HEK293 (cell line): ENCODE measurements around the gene ADAMTSL4.

Source experiments
- ATF2 ChIP-seq: fragments of 450-650 bp; formaldehyde crosslinking; IDR thresholded peaks from 2 replicates; pipeline ENCODE4 v1.5.1; 2016; ENCODE audit warnings: missing biosample characterization, missing genetic modification characterization, low read depth
- BCL11A ChIP-seq: fragments of 450-650 bp; formaldehyde crosslinking; IDR thresholded peaks from 2 replicates; pipeline ENCODE4 v1.5.1; 2016; ENCODE audit warnings: low read depth, missing biosample characterization, missing genetic modification characterization
- GLIS2 ChIP-seq: fragments of 450-650 bp; formaldehyde crosslinking; IDR thresholded peaks from 2 replicates; pipeline ENCODE4 v1.5.1; 2016; ENCODE audit warnings: missing biosample characterization, missing genetic modification characterization
- HIC1 ChIP-seq: fragments of 450-650 bp; formaldehyde crosslinking; IDR thresholded peaks from 2 replicates; pipeline ENCODE4 v1.5.1; 2016; ENCODE audit warnings: missing biosample characterization, missing genetic modification characterization
- KLF9 ChIP-seq: fragments of 450-650 bp; formaldehyde crosslinking; IDR thresholded peaks from 2 replicates; pipeline ENCODE4 v1.5.1; 2016; ENCODE audit warnings: missing biosample characterization, missing genetic modification characterization, low read depth
- SCRT2 ChIP-seq: fragments of 450-650 bp; formaldehyde crosslinking; IDR thresholded peaks from 2 replicates; pipeline ENCODE4 v1.5.1; 2016; ENCODE audit warnings: missing biosample characterization, missing genetic modification characterization
- TRIM28 ChIP-seq: IDR thresholded peaks from 2 replicates; pipeline ENCODE4 v1.6.1; 2011; ENCODE audit warnings: low read length, control low read depth, borderline replicate concordance
- YY2 ChIP-seq: fragments of 450-650 bp; formaldehyde crosslinking; IDR thresholded peaks from 2 replicates; pipeline ENCODE4 v1.5.1; 2016; ENCODE audit warnings: missing biosample characterization, missing genetic modification characterization
- ZBTB11 ChIP-seq: fragments of 450-650 bp; formaldehyde crosslinking; conservative IDR thresholded peaks from 2 replicates; pipeline ENCODE4 v1.5.1; 2016; ENCODE audit warnings: low read depth, missing biosample characterization, missing genetic modification characterization
- ZBTB48 ChIP-seq: fragments of 450-650 bp; formaldehyde crosslinking; IDR thresholded peaks from 2 replicates; pipeline ENCODE4 v1.5.1; 2016; ENCODE audit warnings: missing biosample characterization, missing genetic modification characterization
- ZBTB8A ChIP-seq: fragments of 450-650 bp; formaldehyde crosslinking; IDR thresholded peaks from 2 replicates; pipeline ENCODE4 v1.5.1; 2016; ENCODE audit warnings: missing biosample characterization, missing genetic modification characterization
- ZEB2 ChIP-seq: fragments of 450-650 bp; formaldehyde crosslinking; IDR thresholded peaks from 2 replicates; pipeline ENCODE4 v1.5.1; 2016; ENCODE audit warnings: missing biosample characterization, missing genetic modification characterization
- ZFP3 ChIP-seq: fragments of 450-650 bp; formaldehyde crosslinking; IDR thresholded peaks from 2 replicates; pipeline ENCODE4 v1.5.1; 2016; ENCODE audit warnings: low read depth, missing biosample characterization, missing genetic modification characterization
- ZFP69B ChIP-seq: fragments of 450-650 bp; formaldehyde crosslinking; IDR thresholded peaks from 2 replicates; pipeline ENCODE4 v1.5.1; 2016; ENCODE audit warnings: missing biosample characterization, missing genetic modification characterization
- ZNF2 ChIP-seq: fragments of 450-650 bp; formaldehyde crosslinking; IDR thresholded peaks from 2 replicates; pipeline ENCODE4 v1.5.1; 2016; ENCODE audit warnings: missing biosample characterization, missing genetic modification characterization
- ZNF214 ChIP-seq: fragments of 450-650 bp; formaldehyde crosslinking; IDR thresholded peaks from 2 replicates; pipeline ENCODE4 v1.5.1; 2017; ENCODE audit warnings: missing biosample characterization, mild to moderate bottlenecking, missing genetic modification characterization, borderline replicate concordance
- ZNF223 ChIP-seq: fragments of 450-650 bp; formaldehyde crosslinking; IDR thresholded peaks from 2 replicates; pipeline ENCODE4 v1.5.1; 2016; ENCODE audit warnings: missing biosample characterization, missing genetic modification characterization
- ZNF23 ChIP-seq: fragments of 450-650 bp; formaldehyde crosslinking; IDR thresholded peaks from 2 replicates; pipeline ENCODE4 v1.5.1; 2016; ENCODE audit warnings: missing biosample characterization, missing genetic modification characterization, borderline replicate concordance
- ZNF248 ChIP-seq: fragments of 450-650 bp; formaldehyde crosslinking; IDR thresholded peaks from 2 replicates; pipeline ENCODE4 v1.5.1; 2017; ENCODE audit warnings: missing biosample characterization, missing genetic modification characterization
- ZNF302 ChIP-seq: fragments of 450-650 bp; formaldehyde crosslinking; IDR thresholded peaks from 2 replicates; pipeline ENCODE4 v1.5.1; 2016; ENCODE audit warnings: missing biosample characterization, missing genetic modification characterization, low read depth
- ZNF335 ChIP-seq: fragments of 450-650 bp; formaldehyde crosslinking; conservative IDR thresholded peaks from 2 replicates; pipeline ENCODE4 v1.5.1; 2016; ENCODE audit warnings: missing biosample characterization, missing genetic modification characterization
- ZNF366 ChIP-seq: fragments of 450-650 bp; formaldehyde crosslinking; conservative IDR thresholded peaks from 2 replicates; pipeline ENCODE4 v1.5.1; 2016; ENCODE audit warnings: missing biosample characterization, missing genetic modification characterization
- ZNF37A ChIP-seq: fragments of 450-650 bp; IDR thresholded peaks from 2 replicates; pipeline ENCODE4 v1.5.1; 2018; ENCODE audit warnings: missing biosample characterization, missing genetic modification characterization
- ZNF394 ChIP-seq: fragments of 450-650 bp; formaldehyde crosslinking; IDR thresholded peaks from 2 replicates; pipeline ENCODE4 v1.5.1; 2016; ENCODE audit warnings: missing biosample characterization, missing genetic modification characterization, mild to moderate bottlenecking, moderate library complexity, borderline replicate concordance
- ZNF416 ChIP-seq: fragments of 450-650 bp; formaldehyde crosslinking; IDR thresholded peaks from 2 replicates; pipeline ENCODE4 v1.5.1; 2016; ENCODE audit warnings: missing biosample characterization, missing genetic modification characterization
- ZNF449 ChIP-seq: fragments of 450-650 bp; formaldehyde crosslinking; IDR thresholded peaks from 2 replicates; pipeline ENCODE4 v1.5.1; 2017; ENCODE audit warnings: missing biosample characterization, mild to moderate bottlenecking, missing genetic modification characterization, moderate library complexity
- ZNF501 ChIP-seq: fragments of 450-650 bp; formaldehyde crosslinking; IDR thresholded peaks from 2 replicates; pipeline ENCODE4 v1.5.1; 2016; ENCODE audit warnings: missing biosample characterization, missing genetic modification characterization
- ZNF549 ChIP-seq: fragments of 450-650 bp; IDR thresholded peaks from 2 replicates; pipeline ENCODE4 v1.5.1; 2018; ENCODE audit warnings: missing biosample characterization, missing genetic modification characterization, mild to moderate bottlenecking, inconsistent platforms, moderate library complexity
- ZNF560 ChIP-seq: fragments of 450-650 bp; formaldehyde crosslinking; IDR thresholded peaks from 2 replicates; pipeline ENCODE4 v1.5.1; 2017; ENCODE audit warnings: missing biosample characterization, missing genetic modification characterization, borderline replicate concordance
- ZNF660 ChIP-seq: fragments of 450-650 bp; IDR thresholded peaks from 2 replicates; pipeline ENCODE4 v1.5.1; 2018; ENCODE audit warnings: missing biosample characterization, mild to moderate bottlenecking, missing genetic modification characterization
- ZNF785 ChIP-seq: fragments of 450-650 bp; formaldehyde crosslinking; IDR thresholded peaks from 2 replicates; pipeline ENCODE4 v1.5.1; 2016; ENCODE audit warnings: missing biosample characterization, missing genetic modification characterization
- ZNF792 ChIP-seq: fragments of 450-650 bp; formaldehyde crosslinking; IDR thresholded peaks from 2 replicates; pipeline ENCODE4 v1.5.1; 2016; ENCODE audit warnings: missing biosample characterization, missing genetic modification characterization
- ZSCAN23 ChIP-seq: fragments of 450-650 bp; formaldehyde crosslinking; IDR thresholded peaks from 2 replicates; pipeline ENCODE4 v1.5.1; 2016; ENCODE audit warnings: missing biosample characterization, missing genetic modification characterization
- ZXDB ChIP-seq: fragments of 450-650 bp; formaldehyde crosslinking; IDR thresholded peaks from 2 replicates; pipeline ENCODE4 v1.5.1; 2016; ENCODE audit warnings: missing biosample characterization, missing genetic modification characterization

Gene ADAMTSL4

GRCh38 chr1:150561254-150561973 lies 12.2 kb downstream of the ADAMTSL4 start (continued):
- TF ChIP-seq ZFP3 (tag by site-specific recombination) (no peak), ZBTB48 (tag by site-specific recombination) (peak; percentile 98), ZNF792 (tag by site-specific recombination) (no peak), ZNF394 (tag by site-specific recombination) (peak; percentile 100), ZXDB (tag by site-specific recombination) (peak; percentile 79; the same call in 1 of the 2 replicates), HIC1 (tag by site-specific recombination) (peak; percentile 81), ZNF416 (no peak), ZNF214 (no peak), ZBTB8A (tag by site-specific recombination) (peak; percentile 69), ZNF560 (tag by site-specific recombination) (no peak), GLIS2 (no peak), ZNF2 (peak; percentile 34), BCL11A (tag by site-specific recombination) (peak; percentile 69), ZNF785 (tag by site-specific recombination) (no peak), ZNF366 (tag by site-specific recombination) (peak; percentile 93), ZNF23 (tag by site-specific recombination) (no peak), ATF2 (tag by site-specific recombination) (peak; percentile 85), ZNF223 (no peak), ZNF37A (tag by site-specific recombination) (no peak), TRIM28 (peak; percentile 91), ZFP69B (tag by site-specific recombination) (no peak), ZNF302 (tag by site-specific recombination) (no peak), ZBTB11 (tag by site-specific recombination) (peak; percentile 86), ZEB2 (peak; percentile 65), KLF9 (tag by site-specific recombination) (peak; percentile 33), ZNF449 (no peak), ZNF335 (tag by site-specific recombination) (peak; percentile 76), ZNF549 (tag by site-specific recombination) (no peak), ZNF248 (tag by site-specific recombination) (no peak), ZSCAN23 (tag by site-specific recombination) (peak; percentile 63; the same call in 1 of the 2 replicates), ZNF660 (tag by site-specific recombination) (peak; percentile 41; the same call in 1 of the 2 replicates), YY2 (no peak), SCRT2 (tag by site-specific recombination) (peak; percentile 8; the same call in 1 of the 2 replicates), ZNF501 (peak; percentile 92)
